Measurements from ENCODE around the gene RAI1.
"Not testable (repeated sequence)": the region's sequence is repeated elsewhere in the genome, so short reads cannot be mapped to it uniquely, and the experiment has no call there.

Gene RAI1

GRCh38 chr17:17690233-17690632, 9.0 kb downstream of the RAI1 start:
- H3K4me1 ChIP-seq (ENCODE audit: control insufficient read depth in 2 of 2, insufficient read depth in 2 of 2, low read length in 2 of 2): peaks cover 46 to 57% of the 10 kb centered on the region in 2 donors
- H3K4me3 ChIP-seq (ENCODE audit: low read length in 2 of 2); H3K27ac ChIP-seq (ENCODE audit: low read depth in 2 of 2, low read length in 2 of 2); H3K36me3 ChIP-seq (ENCODE audit: control insufficient read depth in 2 of 2, insufficient read depth in 2 of 2, low read length in 2 of 2); H3K9ac ChIP-seq (ENCODE audit: low read depth in 1 of 2, low read length in 2 of 2); H3K9me3 ChIP-seq (ENCODE audit: control insufficient read depth in 2 of 2, low read length in 2 of 2); H3K27me3 ChIP-seq (ENCODE audit: control insufficient read depth in 2 of 2, insufficient read depth in 2 of 2, low read length in 2 of 2): not testable (repeated sequence)

- H3K4me1 ChIP-seq (ENCODE audit: control insufficient read depth in 2 of 2, insufficient read depth in 2 of 2, low read length in 2 of 2): peaks cover 43 to 50% of the 10 kb centered on the region in 2 donors
- H3K4me3 ChIP-seq (ENCODE audit: low read length in 2 of 2): no peak overlapping the region
- no peaks in the 10 kb centered on the region for H3K36me3 ChIP-seq (ENCODE audit: control insufficient read depth in 2 of 2, insufficient read depth in 2 of 2, low read length in 2 of 2)
- peak overlapping the region in 1 of 2 donors; percentile 14 for H3K9ac ChIP-seq (ENCODE audit: low read depth in 1 of 2, low read length in 2 of 2)
- peak overlapping the region; percentile 10 to 26 for H3K27ac ChIP-seq (ENCODE audit: low read depth in 2 of 2, low read length in 2 of 2)
- no peaks in the 10 kb centered on the region for H3K27me3 ChIP-seq (ENCODE audit: control insufficient read depth in 2 of 2, insufficient read depth in 2 of 2, low read length in 2 of 2)
- H3K9me3 ChIP-seq (ENCODE audit: control insufficient read depth in 2 of 2, low read length in 2 of 2): no peaks in the 10 kb centered on the region
These were observed 10.4 kb downstream of the RAI1 start for GRCh38 chr17:17691468-17692263.

- Histone ChIP-seq H3K4me3 (ENCODE audit: low read length in 2 of 2) (no peak overlapping the region), H3K9me3 (ENCODE audit: control insufficient read depth in 2 of 2, low read length in 2 of 2) (no peaks in the 10 kb centered on the region), H3K9ac (ENCODE audit: low read depth in 1 of 2, low read length in 2 of 2) (peak overlapping the region; percentile 22 to 27), H3K27me3 (ENCODE audit: control insufficient read depth in 2 of 2, insufficient read depth in 2 of 2, low read length in 2 of 2) (no peaks in the 10 kb centered on the region), H3K4me1 (ENCODE audit: control insufficient read depth in 2 of 2, insufficient read depth in 2 of 2, low read length in 2 of 2) (peaks cover 51 to 55% of the 10 kb centered on the region in 2 donors), H3K27ac (ENCODE audit: low read depth in 2 of 2, low read length in 2 of 2) (peak overlapping the region; percentile 10 to 26), H3K36me3 (ENCODE audit: control insufficient read depth in 2 of 2, insufficient read depth in 2 of 2, low read length in 2 of 2) (no peaks in the 10 kb centered on the region)
These were observed 11.3 kb downstream of the RAI1 start for GRCh38 chr17:17692353-17693252.

GRCh38 chr17:17693253-17694168, 12.3 kb downstream of the RAI1 start:
- peaks cover 57 to 59% of the 10 kb centered on the region in 2 donors for H3K4me1 ChIP-seq (ENCODE audit: control insufficient read depth in 2 of 2, insufficient read depth in 2 of 2, low read length in 2 of 2)
- no peaks in the 10 kb centered on the region for H3K27me3 ChIP-seq (ENCODE audit: control insufficient read depth in 2 of 2, insufficient read depth in 2 of 2, low read length in 2 of 2)
- H3K27ac ChIP-seq (ENCODE audit: low read depth in 2 of 2, low read length in 2 of 2): peak overlapping the region; percentile 87 to 90
- peak overlapping the region; percentile 61 to 90 for H3K9ac ChIP-seq (ENCODE audit: low read depth in 1 of 2, low read length in 2 of 2)
- H3K4me3 ChIP-seq (ENCODE audit: low read length in 2 of 2): peak overlapping the region; percentile 62 to 64
- no peaks in the 10 kb centered on the region for H3K36me3 ChIP-seq (ENCODE audit: control insufficient read depth in 2 of 2, insufficient read depth in 2 of 2, low read length in 2 of 2)
- no peaks in the 10 kb centered on the region for H3K9me3 ChIP-seq (ENCODE audit: control insufficient read depth in 2 of 2, low read length in 2 of 2)

- Histone ChIP-seq H3K4me1 (ENCODE audit: control insufficient read depth in 2 of 2, insufficient read depth in 2 of 2, low read length in 2 of 2) (peaks cover 59 to 62% of the 10 kb centered on the region in 2 donors), H3K27me3 (ENCODE audit: control insufficient read depth in 2 of 2, insufficient read depth in 2 of 2, low read length in 2 of 2) (no peaks in the 10 kb centered on the region), H3K27ac (ENCODE audit: low read depth in 2 of 2, low read length in 2 of 2) (peak overlapping the region; percentile 87 to 90), H3K9ac (ENCODE audit: low read depth in 1 of 2, low read length in 2 of 2) (peak overlapping the region; percentile 87 to 90), H3K9me3 (ENCODE audit: control insufficient read depth in 2 of 2, low read length in 2 of 2) (no peaks in the 10 kb centered on the region), H3K4me3 (ENCODE audit: low read length in 2 of 2) (peak overlapping the region; percentile 76 to 87), H3K36me3 (ENCODE audit: control insufficient read depth in 2 of 2, insufficient read depth in 2 of 2, low read length in 2 of 2) (no peaks in the 10 kb centered on the region)
These were observed 13.2 kb downstream of the RAI1 start for GRCh38 chr17:17694169-17695081.

GRCh38 chr17:17696085-17696484, 14.8 kb downstream of the RAI1 start:
- no peaks in the 10 kb centered on the region for H3K27me3 ChIP-seq (ENCODE audit: control insufficient read depth in 2 of 2, insufficient read depth in 2 of 2, low read length in 2 of 2)
- H3K4me1 ChIP-seq (ENCODE audit: control insufficient read depth in 2 of 2, insufficient read depth in 2 of 2, low read length in 2 of 2): peaks cover 64 to 75% of the 10 kb centered on the region in 2 donors
- H3K27ac ChIP-seq (ENCODE audit: low read depth in 2 of 2, low read length in 2 of 2): peak overlapping the region in 1 of 2 donors; percentile 38
- no peaks in the 10 kb centered on the region for H3K36me3 ChIP-seq (ENCODE audit: control insufficient read depth in 2 of 2, insufficient read depth in 2 of 2, low read length in 2 of 2)
- H3K4me3 ChIP-seq (ENCODE audit: low read length in 2 of 2): no peak overlapping the region
- H3K9me3 ChIP-seq (ENCODE audit: control insufficient read depth in 2 of 2, low read length in 2 of 2): no peaks in the 10 kb centered on the region
- H3K9ac ChIP-seq (ENCODE audit: low read depth in 1 of 2, low read length in 2 of 2): no peak overlapping the region

- Histone ChIP-seq H3K4me1 (ENCODE audit: control insufficient read depth in 2 of 2, insufficient read depth in 2 of 2, low read length in 2 of 2) (peaks cover 58 to 67% of the 10 kb centered on the region in 2 donors), H3K9me3 (ENCODE audit: control insufficient read depth in 2 of 2, low read length in 2 of 2) (no peaks in the 10 kb centered on the region), H3K9ac (ENCODE audit: low read depth in 1 of 2, low read length in 2 of 2) (peak overlapping the region in 1 of 2 donors; percentile 40), H3K4me3 (ENCODE audit: low read length in 2 of 2) (no peak overlapping the region), H3K27ac (ENCODE audit: low read depth in 2 of 2, low read length in 2 of 2) (peak overlapping the region; percentile 16 to 34), H3K36me3 (ENCODE audit: control insufficient read depth in 2 of 2, insufficient read depth in 2 of 2, low read length in 2 of 2) (no peaks in the 10 kb centered on the region), H3K27me3 (ENCODE audit: control insufficient read depth in 2 of 2, insufficient read depth in 2 of 2, low read length in 2 of 2) (no peaks in the 10 kb centered on the region)
These were observed 15.8 kb downstream of the RAI1 start for GRCh38 chr17:17696882-17697633.

- no peak overlapping the region for H3K4me3 ChIP-seq (ENCODE audit: low read length in 2 of 2)
These were observed 17.1 kb downstream of the RAI1 start for GRCh38 chr17:17698371-17698770.

More at GRCh38 chr17:17698371-17698770, 17.1 kb downstream of the RAI1 start:
- peak overlapping the region in 1 of 2 donors; percentile 16 for H3K27ac ChIP-seq (ENCODE audit: low read depth in 2 of 2, low read length in 2 of 2)
- H3K36me3 ChIP-seq (ENCODE audit: control insufficient read depth in 2 of 2, insufficient read depth in 2 of 2, low read length in 2 of 2): no peaks in the 10 kb centered on the region
- H3K9me3 ChIP-seq (ENCODE audit: control insufficient read depth in 2 of 2, low read length in 2 of 2): no peaks in the 10 kb centered on the region
- H3K9ac ChIP-seq (ENCODE audit: low read depth in 1 of 2, low read length in 2 of 2): no peak overlapping the region
- no peaks in the 10 kb centered on the region for H3K27me3 ChIP-seq (ENCODE audit: control insufficient read depth in 2 of 2, insufficient read depth in 2 of 2, low read length in 2 of 2)
- H3K4me1 ChIP-seq (ENCODE audit: control insufficient read depth in 2 of 2, insufficient read depth in 2 of 2, low read length in 2 of 2): peaks cover 45 to 55% of the 10 kb centered on the region in 2 donors
